Spleen (tissue), 11 donors: ENCODE data around the gene ACOX3. TPM values are rescaled to one million over a fixed set of nuclear protein-coding genes. Genes with fewer than 3 reads are reported as not detected.
A peak's percentile ranks its signal among the peaks of the same experiment; 100 is the strongest.

Experiments
- DNase-seq: peaks from one replicate; pipeline ENCODE4 v3.0.0-alpha.2; 2020
- H3K27ac ChIP-seq, 8 donors: fragments of 200-600 bp; sonication (generic) in 7 of 8; 1 replicate in 4 of 8; 2 replicates in 4 of 8; pipeline versions ENCODE4 v1.5.0 to v1.8.0; 2016 to 2021; ENCODE audit warnings: inconsistent platforms in 4 of 8, mild to moderate bottlenecking in 4 of 8, moderate library complexity in 1 of 8
- H3K27me3 ChIP-seq, 7 donors: fragments of 200-600 bp; sonication (generic) in 6 of 7; replicated peaks in 1 of 7; 1 replicate in 4 of 7; 2 replicates in 3 of 7; pipeline versions ENCODE4 v1.5.0 to v1.8.0; 2016 to 2021; ENCODE audit warnings: inconsistent platforms in 3 of 7, mild to moderate bottlenecking in 1 of 7
- H3K36me3 ChIP-seq, 6 donors: fragments of 200-600 bp; sonication (generic) in 5 of 6; 1 replicate in 4 of 6; 2 replicates in 2 of 6; pipeline versions ENCODE4 v1.5.0 to v1.8.0; 2016 to 2021; ENCODE audit warnings: inconsistent platforms in 2 of 6
- H3K4me1 ChIP-seq, 6 donors: fragments of 200-600 bp; sonication (generic) in 5 of 6; 1 replicate in 3 of 6; 2 replicates in 3 of 6; pipeline versions ENCODE4 v1.5.0 to v1.8.0; 2016 to 2021; ENCODE audit warnings: inconsistent platforms in 3 of 6
- H3K4me3 ChIP-seq, 8 donors: fragments of 200-600 bp; sonication (generic) in 7 of 8; 1 replicate in 4 of 8; 2 replicates in 4 of 8; pipeline versions ENCODE4 v1.5.0 to v1.8.0; 2016 to 2021; ENCODE audit warnings: inconsistent platforms in 4 of 8, mild to moderate bottlenecking in 4 of 8, moderate library complexity in 2 of 8
- H3K9me3 ChIP-seq, 8 donors: fragments of 200-600 bp; sonication (generic) in 7 of 8; 1 replicate in 4 of 8; 2 replicates in 4 of 8; pipeline versions ENCODE4 v1.5.0 to v1.8.0; 2016 to 2021; ENCODE audit warnings: inconsistent platforms in 4 of 8
- CTCF ChIP-seq, 11 experiments: fragments of 200-600 bp in 7 of 11; fragments of 450-650 bp in 4 of 11; sonication (generic) in 4 of 11; IDR thresholded peaks in 8 of 11; conservative IDR thresholded peaks in 3 of 11; 1 replicate in 7 of 11; 2 replicates in 4 of 11; pipeline versions ENCODE4 v1.4.0 to v1.8.0; 2016 to 2021; ENCODE audit warnings: antibody characterized with exemption in 11 of 11, inconsistent platforms in 4 of 11, mild to moderate bottlenecking in 1 of 11
- POLR2A ChIP-seq, 3 donors: fragments of 450-650 bp; IDR thresholded peaks; one replicate each; pipeline ENCODE4 v1.5.1; 2017; ENCODE audit warnings: antibody characterized with exemption in 3 of 3, mild to moderate bottlenecking in 1 of 3
- POLR2AphosphoS5 ChIP-seq, 3 donors: sonication (generic); formaldehyde crosslinking; IDR thresholded peaks; one replicate each; pipeline ENCODE4 v1.5.1; 2017; ENCODE audit warnings: antibody characterized with exemption in 3 of 3
- WGBS, 5 donors: extraction: QIAGEN DNeasy Blood & Tissue Kit in 3 of 5; methylation state at CpG; one replicate each; pipeline versions ENCODE4 v1.1.5 to v1.1.7; 2013 to 2018; 5-methylcytosine and 5-hydroxymethylcytosine counted together
- intact Hi-C: fragments of 100-400 bp; cut with DNase I; formaldehyde crosslinking; loops from one replicate; pipeline ENCODE4 v1.15.0; 2023; ENCODE audit warnings: low total_unique reads
- polyA plus RNA-seq, 3 donors: library from polyadenylated mRNA; stranded (reverse); fragments of 200-250 nt; gene quantifications; one replicate each; pipeline ENCODE4 v1.2.1, GENCODE V29; 2013
- total RNA-seq, 7 donors: library from RNA; depleted of rRNA in 3 of 7; stranded (reverse); fragments of >200 nt in 3 of 7; fragmentation: NEBNext Ultra II Directional in 4 of 7; extraction: Animal tissue kit (Norgen Biotek cat#: 25700) in 4 of 7; gene quantifications; one replicate each; pipeline versions ENCODE4 v1.1.0 to v1.2.1, GENCODE V29; 2016 to 2021
- donor health status: healthy with polysubstance abuse.
- donor health status: DM: no; HTN: no; CAD: no; lungs with moderate emphysema.
- donor health status: DM: no; HTN: no; CAD: no.
- donor health status: Bipolar disorder and iron deficiency.
- donor health status: healthy.
- donor health status: DM: no; HTN: no; CAD: no.
- donor health status: DM: yes; HTN: yes; CAD: no.

Gene ACOX3
- total and polyA plus RNA-seq, 10 donors, result 11.3 to 26.5 (median 19.7) TPM

DNA sequence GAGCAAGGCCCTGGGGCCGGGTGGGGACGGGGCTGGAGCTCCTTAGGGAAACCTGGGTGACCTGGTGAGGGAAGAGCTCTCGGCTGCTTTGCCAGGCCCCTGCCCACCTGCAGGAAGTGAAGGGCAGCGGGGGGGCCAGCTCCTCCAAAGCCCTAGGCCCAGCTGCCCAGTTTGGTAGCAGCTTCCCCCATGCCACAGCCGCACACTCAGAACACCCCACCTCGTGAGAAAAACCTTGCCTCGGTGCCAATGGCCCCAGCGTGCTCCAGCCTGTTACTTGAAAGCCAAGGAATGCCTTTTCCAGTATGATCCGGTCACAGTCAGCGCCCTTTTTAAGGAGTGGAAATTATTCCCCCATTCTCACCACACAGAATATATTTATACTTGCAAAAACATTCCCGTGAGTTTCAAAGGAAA, 38.3 kb downstream of the ACOX3 start:
- Histone ChIP-seq H3K9me3 (no peaks in the 10 kb centered on the region), H3K27me3 (no peaks in the 10 kb centered on the region), H3K27ac (peak overlapping the region in 1 of 8 donors; percentile 28), H3K4me3 (no peak overlapping the region), H3K4me1 (peaks cover 0 to 20% (median 12%) of the 10 kb centered on the region in 6 donors), H3K36me3 (peaks cover 0 to 90% (median 31%) of the 10 kb centered on the region in 6 donors)
- TF ChIP-seq POLR2A (IDR thresholded peaks at IDR 0.05) (no peak), POLR2AphosphoS5 (IDR thresholded peaks at IDR 0.05) (no peak), CTCF (IDR thresholded peaks at IDR 0.05 in 8 of 11, conservative IDR thresholded peaks at IDR 0.05 in 3 of 11) (no peak)
- intact Hi-C loops, result loop anchor here (5.0 kb wide), 1 partner anchor 160 kb away; no protein-coding TSS in a partner anchor
- 50 to 82% (median 73%) methylated on average over 8 to 11 of the region's 11 CpGs for WGBS, 5 donors
- no peak for DNase-seq

- H3K27ac ChIP-seq, result no peak overlapping the region
- TF ChIP-seq CTCF (IDR thresholded peaks at IDR 0.05 in 8 of 11, conservative IDR thresholded peaks at IDR 0.05 in 3 of 11) (no peak), POLR2AphosphoS5 (IDR thresholded peaks at IDR 0.05) (no peak), POLR2A (IDR thresholded peaks at IDR 0.05) (no peak)
- no peaks in the 10 kb centered on the region for H3K27me3 ChIP-seq
- intact Hi-C loops, result loop anchor here (5.0 kb wide), 1 partner anchor 159 kb away; no protein-coding TSS in a partner anchor
- H3K4me3 ChIP-seq, result no peak overlapping the region
- peaks cover 0 to 20% (median 12%) of the 10 kb centered on the region in 6 donors for H3K4me1 ChIP-seq
- 92 to 97% (median 94%) methylated on average over 9 to 10 of the region's 10 CpGs for WGBS, 5 donors
- peaks cover 0 to 92% (median 33%) of the 10 kb centered on the region in 6 donors for H3K36me3 ChIP-seq
- H3K9me3 ChIP-seq, result no peaks in the 10 kb centered on the region
- DNase-seq, result no peak
These were observed 38.9 kb downstream of the ACOX3 start for GRCh38 chr4:8401665-8402064.

GRCh38 chr4:8400632-8401325, 39.7 kb downstream of the ACOX3 start:
- DNase-seq, result no peak
- 88 to 96% (median 93%) methylated on average over 13 of the region's 13 CpGs for WGBS, 5 donors
- intact Hi-C loops, result loop anchor here (5.0 kb wide), 1 partner anchor 158 kb away; no protein-coding TSS in a partner anchor
- Histone ChIP-seq H3K9me3 (no peaks in the 10 kb centered on the region), H3K27me3 (no peaks in the 10 kb centered on the region), H3K4me1 (peaks cover 0 to 20% (median 12%) of the 10 kb centered on the region in 6 donors), H3K27ac (no peak overlapping the region), H3K4me3 (no peak overlapping the region), H3K36me3 (peaks cover 0 to 90% (median 37%) of the 10 kb centered on the region in 6 donors)
- TF ChIP-seq POLR2AphosphoS5 (IDR thresholded peaks at IDR 0.05) (no peak), POLR2A (IDR thresholded peaks at IDR 0.05) (no peak), CTCF (IDR thresholded peaks at IDR 0.05 in 8 of 11, conservative IDR thresholded peaks at IDR 0.05 in 3 of 11) (no peak)

- Histone ChIP-seq H3K36me3 (peaks cover 0 to 90% (median 34%) of the 10 kb centered on the region in 6 donors), H3K27ac (no peak overlapping the region), H3K4me1 (peaks cover 0 to 20% (median 12%) of the 10 kb centered on the region in 6 donors), H3K4me3 (no peak overlapping the region), H3K9me3 (no peaks in the 10 kb centered on the region), H3K27me3 (no peaks in the 10 kb centered on the region)
- WGBS, 5 donors, result 84 to 95% (median 94%) methylated on average over 13 to 15 of the region's 15 CpGs
- no peak for DNase-seq
- intact Hi-C loops, result no loop called here
- no peak for TF ChIP-seq CTCF (IDR thresholded peaks at IDR 0.05 in 8 of 11, conservative IDR thresholded peaks at IDR 0.05 in 3 of 11)
- no peak for TF ChIP-seq POLR2A (IDR thresholded peaks at IDR 0.05)
- TF ChIP-seq POLR2AphosphoS5 (IDR thresholded peaks at IDR 0.05), result no peak
These were observed 41.2 kb downstream of the ACOX3 start for GRCh38 chr4:8399298-8399697.
